HepG2 (cell line): Measurements from ENCODE around the gene RNF4. TPM values are rescaled to one million over a fixed set of nuclear protein-coding genes. Genes with fewer than 3 reads are reported as not detected.

Experiments used
- CCDC6 ChIP-seq: sonication (generic); formaldehyde crosslinking; IDR thresholded peaks from 2 replicates; pipeline ENCODE4 v1.8.1; 2022; ENCODE audit warnings: mild to moderate bottlenecking, missing genetic modification reagents, moderate library complexity
- ESRRA ChIP-seq: sonication (generic); formaldehyde crosslinking; IDR thresholded peaks from 2 replicates; pipeline ENCODE4 v1.5.1; 2020; ENCODE audit warnings: mild to moderate bottlenecking, low read depth, missing genetic modification reagents
- KLF6 ChIP-seq: IDR thresholded peaks from 2 replicates; pipeline ENCODE4 v1.8.0; 2016; ENCODE audit warnings: missing biosample characterization, missing genetic modification reagents
- KLF9 ChIP-seq: IDR thresholded peaks from 2 replicates; pipeline ENCODE4 v1.6.1; 2016; ENCODE audit warnings: low read depth
- MBNL3 ChIP-seq: fragments of 250-450 bp; sonication (Bioruptor Pico); conservative IDR thresholded peaks from 2 replicates; pipeline ENCODE4 v1.8.0; 2022; ENCODE audit warnings: mild to moderate bottlenecking, inconsistent platforms
- MEIS2 ChIP-seq: sonication (generic); formaldehyde crosslinking; IDR thresholded peaks from 2 replicates; pipeline ENCODE4 v1.9.0; 2021; ENCODE audit warnings: mild to moderate bottlenecking, missing genetic modification reagents
- NFKB2 ChIP-seq: sonication (generic); formaldehyde crosslinking; IDR thresholded peaks from 2 replicates; pipeline ENCODE4 v1.4.0; 2020; ENCODE audit warnings: missing genetic modification reagents, borderline replicate concordance
- POLR2AphosphoS5 ChIP-seq: IDR thresholded peaks from 2 replicates; pipeline ENCODE4 v1.6.1; 2012; ENCODE audit warnings: low read depth, low read length
- RAD51 ChIP-seq: fragments of 450-650 bp; IDR thresholded peaks from 2 replicates; pipeline ENCODE4 v1.6.1; 2016; ENCODE audit warnings: borderline replicate concordance
- RXRB ChIP-seq: IDR thresholded peaks from 2 replicates; pipeline ENCODE4 v1.6.1; 2016; ENCODE audit warnings: borderline replicate concordance, missing genetic modification reagents, missing compliant biosample characterization
- THYN1 ChIP-seq: sonication (generic); formaldehyde crosslinking; IDR thresholded peaks from 2 replicates; pipeline ENCODE4 v1.8.1; 2023; ENCODE audit warnings: low read depth, mild to moderate bottlenecking, moderate library complexity, missing genetic modification reagents, borderline replicate concordance
- ZFP41 ChIP-seq: sonication (generic); formaldehyde crosslinking; IDR thresholded peaks from 2 replicates; pipeline ENCODE4 v1.4.0; 2020; ENCODE audit warnings: mild to moderate bottlenecking, missing genetic modification reagents, borderline replicate concordance
- ZFY ChIP-seq: sonication (generic); formaldehyde crosslinking; IDR thresholded peaks from 2 replicates; pipeline ENCODE4 v1.4.0; 2020; ENCODE audit warnings: missing genetic modification reagents
- polyA plus RNA-seq, 8 experiments: library from polyadenylated mRNA; depleted of rRNA in 3 of 8; stranded (reverse) in 7 of 8; unstranded in 1 of 8; fragments of >200 nt; fragmentation: Illumina TruSeq in 4 of 8; extraction: Trizol in 4 of 8; gene quantifications; 2 replicates each; pipeline versions ENCODE4 v1.2.1 to v1.2.3, GENCODE V29; 2011 to 2016; ENCODE audit warnings: low read depth in 4 of 8, missing spikeins in 1 of 8, mixed read lengths in 1 of 8; ENCODE audit not compliant: insufficient read depth in 1 of 8
- total RNA-seq, 5 experiments: library from RNA; depleted of rRNA; stranded (reverse); fragments of >200 nt; fragmentation: Illumina TruSeq; extraction: Trizol; gene quantifications; 2 replicates each; pipeline ENCODE4 v1.2.3, GENCODE V29; 2016; ENCODE audit warnings: low read depth in 1 of 5
- TF ChIP-seq, protein P1 (sequence below): sonication (generic); formaldehyde crosslinking; IDR thresholded peaks from 2 replicates; pipeline ENCODE4 v1.4.0; 2020; ENCODE audit warnings: missing genetic modification reagents, mild to moderate bottlenecking, borderline replicate concordance
- TF ChIP-seq, protein P2 (sequence below): sonication (generic); IDR thresholded peaks from 2 replicates; pipeline ENCODE4 v1.6.1; 2016; ENCODE audit warnings: low read depth, borderline replicate concordance
- TF ChIP-seq, protein P3 (sequence below): sonication (generic); formaldehyde crosslinking; IDR thresholded peaks from 2 replicates; pipeline ENCODE4 v1.4.0; 2020; ENCODE audit warnings: missing genetic modification reagents; ENCODE audit errors: not compliant biosample characterization
- TF ChIP-seq, protein P4 (sequence below): sonication (generic); formaldehyde crosslinking; conservative IDR thresholded peaks from 2 replicates; pipeline ENCODE4 v1.4.0; 2020; ENCODE audit warnings: mild to moderate bottlenecking, missing genetic modification reagents, moderate library complexity
- TF ChIP-seq, protein P5 (sequence below): sonication (generic); formaldehyde crosslinking; IDR thresholded peaks from 2 replicates; pipeline ENCODE4 v1.4.0; 2020; ENCODE audit warnings: mild to moderate bottlenecking, missing genetic modification reagents
- TF ChIP-seq, protein P6 (sequence below): sonication (generic); formaldehyde crosslinking; IDR thresholded peaks from 2 replicates; pipeline ENCODE4 v1.4.0; 2020; ENCODE audit warnings: missing genetic modification reagents, borderline replicate concordance

The RNF4 gene
- total and polyA plus RNA-seq, 2 of the 13 experiments (the other 11 are each of a cell fraction or from before 2014, with no cell fraction given): 38.1 to 45.1 TPM

DNA sequence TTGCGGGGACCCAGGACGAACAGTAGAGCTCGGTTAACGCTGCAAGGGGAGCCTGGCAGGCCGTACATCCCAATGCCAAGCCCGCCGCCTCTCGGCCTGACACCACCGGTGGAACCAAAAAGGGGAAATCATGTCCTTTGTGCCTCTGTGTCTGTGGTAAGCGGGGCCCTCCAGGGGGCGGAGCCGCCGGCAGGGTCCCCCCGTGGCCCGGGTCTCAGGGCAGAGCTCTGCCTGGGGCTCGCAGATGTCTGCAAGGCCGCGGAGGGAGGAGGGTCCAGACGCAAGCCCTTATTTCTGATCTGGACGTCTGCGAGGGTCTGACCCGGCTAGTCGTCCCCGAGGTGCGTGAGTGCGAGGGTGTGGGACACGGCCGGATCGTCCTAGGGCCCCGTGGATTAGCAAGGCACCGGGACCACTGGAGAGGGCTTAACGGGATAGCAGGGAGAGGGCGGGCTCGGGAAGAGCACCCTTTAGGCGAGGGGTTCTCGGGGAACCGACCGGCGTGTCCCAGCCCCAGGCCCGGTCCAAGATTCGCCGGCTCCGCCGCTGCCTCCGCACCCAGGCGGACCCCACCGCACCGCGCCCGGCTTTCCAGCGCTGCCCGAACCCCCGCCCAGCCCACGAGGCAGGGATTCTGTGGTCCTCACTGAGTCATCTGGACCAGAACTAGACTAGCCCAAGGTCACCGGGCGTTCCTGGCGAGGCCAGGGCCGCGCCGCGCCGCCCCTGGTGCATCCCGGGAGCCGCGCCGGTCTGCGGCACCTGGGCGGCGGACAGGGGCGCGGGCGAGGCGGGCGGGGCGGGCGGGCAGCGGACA lies 66.7 kb downstream of the RNF4 start (continued):
- TF ChIP-seq, protein P1, sequence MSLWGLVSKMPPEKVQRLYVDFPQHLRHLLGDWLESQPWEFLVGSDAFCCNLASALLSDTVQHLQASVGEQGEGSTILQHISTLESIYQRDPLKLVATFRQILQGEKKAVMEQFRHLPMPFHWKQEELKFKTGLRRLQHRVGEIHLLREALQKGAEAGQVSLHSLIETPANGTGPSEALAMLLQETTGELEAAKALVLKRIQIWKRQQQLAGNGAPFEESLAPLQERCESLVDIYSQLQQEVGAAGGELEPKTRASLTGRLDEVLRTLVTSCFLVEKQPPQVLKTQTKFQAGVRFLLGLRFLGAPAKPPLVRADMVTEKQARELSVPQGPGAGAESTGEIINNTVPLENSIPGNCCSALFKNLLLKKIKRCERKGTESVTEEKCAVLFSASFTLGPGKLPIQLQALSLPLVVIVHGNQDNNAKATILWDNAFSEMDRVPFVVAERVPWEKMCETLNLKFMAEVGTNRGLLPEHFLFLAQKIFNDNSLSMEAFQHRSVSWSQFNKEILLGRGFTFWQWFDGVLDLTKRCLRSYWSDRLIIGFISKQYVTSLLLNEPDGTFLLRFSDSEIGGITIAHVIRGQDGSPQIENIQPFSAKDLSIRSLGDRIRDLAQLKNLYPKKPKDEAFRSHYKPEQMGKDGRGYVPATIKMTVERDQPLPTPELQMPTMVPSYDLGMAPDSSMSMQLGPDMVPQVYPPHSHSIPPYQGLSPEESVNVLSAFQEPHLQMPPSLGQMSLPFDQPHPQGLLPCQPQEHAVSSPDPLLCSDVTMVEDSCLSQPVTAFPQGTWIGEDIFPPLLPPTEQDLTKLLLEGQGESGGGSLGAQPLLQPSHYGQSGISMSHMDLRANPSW (CRISPR knock-in tag): no peak
- TF ChIP-seq ESRRA (CRISPR knock-in tag) (peak; percentile 78), NFKB2 (CRISPR knock-in tag) (peak; percentile 44; the same call in 1 of the 2 replicates), RXRB (CRISPR knock-in tag) (0 out of 2 replicates have a peak, but pooled peaks have one; percentile 7), POLR2AphosphoS5 (peak; percentile 54), CCDC6 (peak; percentile 51; the same call in 1 of the 2 replicates), ZFP41 (CRISPR knock-in tag) (no peak), RAD51 (no peak), MBNL3 (CRISPR knock-in tag) (no peak), KLF6 (CRISPR knock-in tag) (0 out of 2 replicates have a peak, but pooled peaks have one; percentile 13), KLF9 (no peak), MEIS2 (no peak), THYN1 (CRISPR knock-in tag) (no peak), ZFY (CRISPR knock-in tag) (peak; percentile 84; the same call in 1 of the 2 replicates)
- TF ChIP-seq, protein P2, sequence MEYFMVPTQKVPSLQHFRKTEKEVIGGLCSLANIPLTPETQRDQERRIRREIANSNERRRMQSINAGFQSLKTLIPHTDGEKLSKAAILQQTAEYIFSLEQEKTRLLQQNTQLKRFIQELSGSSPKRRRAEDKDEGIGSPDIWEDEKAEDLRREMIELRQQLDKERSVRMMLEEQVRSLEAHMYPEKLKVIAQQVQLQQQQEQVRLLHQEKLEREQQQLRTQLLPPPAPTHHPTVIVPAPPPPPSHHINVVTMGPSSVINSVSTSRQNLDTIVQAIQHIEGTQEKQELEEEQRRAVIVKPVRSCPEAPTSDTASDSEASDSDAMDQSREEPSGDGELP: no peak
- TF ChIP-seq, protein P3, sequence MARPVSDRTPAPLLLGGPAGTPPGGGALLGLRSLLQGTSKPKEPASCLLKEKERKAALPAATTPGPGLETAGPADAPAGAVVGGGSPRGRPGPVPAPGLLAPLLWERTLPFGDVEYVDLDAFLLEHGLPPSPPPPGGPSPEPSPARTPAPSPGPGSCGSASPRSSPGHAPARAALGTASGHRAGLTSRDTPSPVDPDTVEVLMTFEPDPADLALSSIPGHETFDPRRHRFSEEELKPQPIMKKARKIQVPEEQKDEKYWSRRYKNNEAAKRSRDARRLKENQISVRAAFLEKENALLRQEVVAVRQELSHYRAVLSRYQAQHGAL (CRISPR knock-in tag): no peak
- TF ChIP-seq, protein P4, sequence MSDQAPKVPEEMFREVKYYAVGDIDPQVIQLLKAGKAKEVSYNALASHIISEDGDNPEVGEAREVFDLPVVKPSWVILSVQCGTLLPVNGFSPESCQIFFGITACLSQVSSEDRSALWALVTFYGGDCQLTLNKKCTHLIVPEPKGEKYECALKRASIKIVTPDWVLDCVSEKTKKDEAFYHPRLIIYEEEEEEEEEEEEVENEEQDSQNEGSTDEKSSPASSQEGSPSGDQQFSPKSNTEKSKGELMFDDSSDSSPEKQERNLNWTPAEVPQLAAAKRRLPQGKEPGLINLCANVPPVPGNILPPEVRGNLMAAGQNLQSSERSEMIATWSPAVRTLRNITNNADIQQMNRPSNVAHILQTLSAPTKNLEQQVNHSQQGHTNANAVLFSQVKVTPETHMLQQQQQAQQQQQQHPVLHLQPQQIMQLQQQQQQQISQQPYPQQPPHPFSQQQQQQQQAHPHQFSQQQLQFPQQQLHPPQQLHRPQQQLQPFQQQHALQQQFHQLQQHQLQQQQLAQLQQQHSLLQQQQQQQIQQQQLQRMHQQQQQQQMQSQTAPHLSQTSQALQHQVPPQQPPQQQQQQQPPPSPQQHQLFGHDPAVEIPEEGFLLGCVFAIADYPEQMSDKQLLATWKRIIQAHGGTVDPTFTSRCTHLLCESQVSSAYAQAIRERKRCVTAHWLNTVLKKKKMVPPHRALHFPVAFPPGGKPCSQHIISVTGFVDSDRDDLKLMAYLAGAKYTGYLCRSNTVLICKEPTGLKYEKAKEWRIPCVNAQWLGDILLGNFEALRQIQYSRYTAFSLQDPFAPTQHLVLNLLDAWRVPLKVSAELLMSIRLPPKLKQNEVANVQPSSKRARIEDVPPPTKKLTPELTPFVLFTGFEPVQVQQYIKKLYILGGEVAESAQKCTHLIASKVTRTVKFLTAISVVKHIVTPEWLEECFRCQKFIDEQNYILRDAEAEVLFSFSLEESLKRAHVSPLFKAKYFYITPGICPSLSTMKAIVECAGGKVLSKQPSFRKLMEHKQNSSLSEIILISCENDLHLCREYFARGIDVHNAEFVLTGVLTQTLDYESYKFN: 0 out of 2 replicates have a peak, but pooled peaks have one; percentile 1
- TF ChIP-seq, protein P5, sequence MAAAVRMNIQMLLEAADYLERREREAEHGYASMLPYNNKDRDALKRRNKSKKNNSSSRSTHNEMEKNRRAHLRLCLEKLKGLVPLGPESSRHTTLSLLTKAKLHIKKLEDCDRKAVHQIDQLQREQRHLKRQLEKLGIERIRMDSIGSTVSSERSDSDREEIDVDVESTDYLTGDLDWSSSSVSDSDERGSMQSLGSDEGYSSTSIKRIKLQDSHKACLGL (CRISPR knock-in tag): peak; percentile 14
- TF ChIP-seq, protein P6, sequence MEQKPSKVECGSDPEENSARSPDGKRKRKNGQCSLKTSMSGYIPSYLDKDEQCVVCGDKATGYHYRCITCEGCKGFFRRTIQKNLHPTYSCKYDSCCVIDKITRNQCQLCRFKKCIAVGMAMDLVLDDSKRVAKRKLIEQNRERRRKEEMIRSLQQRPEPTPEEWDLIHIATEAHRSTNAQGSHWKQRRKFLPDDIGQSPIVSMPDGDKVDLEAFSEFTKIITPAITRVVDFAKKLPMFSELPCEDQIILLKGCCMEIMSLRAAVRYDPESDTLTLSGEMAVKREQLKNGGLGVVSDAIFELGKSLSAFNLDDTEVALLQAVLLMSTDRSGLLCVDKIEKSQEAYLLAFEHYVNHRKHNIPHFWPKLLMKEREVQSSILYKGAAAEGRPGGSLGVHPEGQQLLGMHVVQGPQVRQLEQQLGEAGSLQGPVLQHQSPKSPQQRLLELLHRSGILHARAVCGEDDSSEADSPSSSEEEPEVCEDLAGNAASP (CRISPR knock-in tag): no peak
